ENCODE results near the gene FASTK.

The FASTK gene

GRCh38 chr7:151080067-151080521 lies 515 bp downstream of the FASTK start:
- peak; percentile 4 for DNase-seq

DNA sequence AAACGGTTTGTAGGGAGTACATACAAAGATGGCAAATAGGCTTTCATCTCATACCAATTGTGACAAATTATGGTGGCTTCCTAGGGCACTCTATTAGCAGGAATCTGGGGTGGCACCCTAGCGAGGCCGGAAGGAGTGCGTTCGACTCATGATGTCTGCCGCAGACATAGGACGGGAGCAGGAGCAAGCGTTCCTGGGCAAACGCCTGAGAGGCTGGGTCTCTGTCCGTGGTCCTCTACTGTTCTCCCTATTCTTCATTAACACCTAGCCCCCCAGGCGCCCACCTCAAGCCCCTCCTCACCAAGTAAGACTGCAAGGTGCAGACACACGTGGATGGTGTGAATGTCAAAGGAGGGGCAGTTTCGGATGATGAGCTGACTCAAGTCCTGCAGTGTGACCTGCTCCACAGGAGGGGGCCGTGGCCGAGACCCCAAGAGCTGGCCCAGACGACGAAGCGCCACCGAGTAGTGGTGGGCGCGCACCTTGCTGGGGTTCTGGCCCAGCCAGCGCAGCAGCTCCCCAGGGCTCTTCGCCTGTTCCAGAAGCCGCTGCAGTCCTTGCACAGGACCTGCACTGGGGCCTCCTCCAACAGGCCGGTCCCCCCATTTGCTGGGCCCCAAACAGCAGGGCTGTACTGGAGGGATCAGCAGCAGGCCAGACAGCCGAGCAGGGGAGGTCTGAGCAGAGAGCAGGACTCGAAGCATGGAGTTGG lies 1.3 kb downstream of the FASTK start:
- DNase-seq, result no peak

DNA sequence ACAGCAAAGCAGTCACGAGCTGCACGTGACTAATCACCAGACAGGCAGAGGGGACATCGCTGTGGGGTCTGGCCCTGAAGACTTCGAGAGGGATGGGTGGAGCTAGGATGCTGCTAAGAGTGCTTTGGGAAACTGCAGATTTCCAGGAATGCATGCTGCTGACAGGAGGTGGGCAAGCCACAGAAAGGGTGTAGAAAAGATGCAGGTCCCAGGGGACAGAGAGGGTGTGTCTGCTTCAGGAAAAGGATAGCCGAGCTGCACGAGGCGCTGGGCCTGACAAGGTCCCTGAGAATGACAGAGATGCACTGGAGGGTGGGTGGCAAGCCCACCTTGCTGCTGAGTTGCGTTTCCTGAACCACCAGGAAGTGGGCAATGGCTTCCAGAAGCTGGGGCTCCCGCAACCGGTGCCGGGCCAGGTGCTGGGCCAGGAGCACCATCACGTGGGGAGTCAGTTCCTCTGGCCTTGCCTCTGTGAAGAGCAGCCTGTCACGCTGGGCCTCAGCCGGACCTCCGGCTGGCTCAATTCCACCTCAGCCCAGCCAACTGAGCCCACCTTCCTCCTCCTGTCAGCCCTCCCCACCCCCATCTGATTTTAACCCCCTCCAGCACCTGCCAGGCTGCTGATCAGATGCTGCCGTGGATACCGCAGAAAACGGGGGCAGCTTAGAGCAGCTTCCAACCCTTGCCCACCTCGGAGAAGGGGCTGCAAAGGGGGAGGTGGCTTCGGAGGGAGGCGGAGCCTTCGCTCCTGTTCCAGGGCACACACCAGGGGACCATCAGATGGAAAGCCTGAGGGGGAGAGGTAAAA lies 2.2 kb downstream of the FASTK start:
- no peak for DNase-seq

GRCh38 chr7:151077705-151078232 lies 2.8 kb downstream of the FASTK start:
- no peak for DNase-seq

DNA sequence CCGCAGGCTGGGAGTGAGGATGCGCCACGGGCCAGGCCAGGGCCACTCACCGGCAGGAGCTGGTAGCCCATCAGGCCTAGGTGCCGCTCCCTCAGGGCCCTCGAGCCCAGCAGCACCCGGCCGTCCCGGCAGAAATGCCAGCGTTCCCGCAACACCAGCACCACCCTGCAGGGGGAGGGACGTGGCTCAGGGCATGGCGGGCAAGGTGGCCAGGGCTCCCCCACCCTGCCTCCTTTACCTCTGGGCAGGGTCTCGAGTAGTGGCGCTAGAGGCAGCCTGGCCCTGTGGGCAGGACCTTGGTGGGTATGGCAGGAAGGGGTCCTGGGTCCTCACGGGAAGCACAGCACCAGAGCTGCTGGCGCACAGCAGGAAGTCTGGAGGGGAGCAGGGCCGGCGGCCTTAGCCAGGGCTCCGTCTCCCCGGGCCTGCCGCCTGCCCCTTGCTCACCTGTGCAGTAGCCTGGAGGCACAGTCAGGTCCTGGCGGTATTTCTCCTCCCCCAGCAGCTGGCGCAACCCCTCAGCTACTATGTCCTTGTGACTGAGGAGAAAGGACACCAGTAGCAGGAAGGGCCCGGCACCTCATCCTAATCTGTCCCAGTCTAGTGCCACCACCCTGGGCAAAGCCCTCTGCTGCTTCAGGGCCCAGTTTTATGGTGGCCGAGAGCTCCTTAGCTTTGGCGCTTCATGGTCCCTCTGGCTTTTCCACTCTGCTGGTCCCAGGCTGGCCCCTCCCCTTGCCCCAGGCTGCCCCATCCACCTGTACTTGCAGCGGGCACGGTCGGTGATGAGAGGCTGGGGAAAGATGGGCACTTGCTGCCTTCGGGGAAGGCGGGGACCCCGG lies 3.5 kb downstream of the FASTK start:
- no peak for DNase-seq

GRCh38 chr7:151075978-151076426 lies 4.6 kb downstream of the FASTK start:
- DNase-seq, result no peak

DNA sequence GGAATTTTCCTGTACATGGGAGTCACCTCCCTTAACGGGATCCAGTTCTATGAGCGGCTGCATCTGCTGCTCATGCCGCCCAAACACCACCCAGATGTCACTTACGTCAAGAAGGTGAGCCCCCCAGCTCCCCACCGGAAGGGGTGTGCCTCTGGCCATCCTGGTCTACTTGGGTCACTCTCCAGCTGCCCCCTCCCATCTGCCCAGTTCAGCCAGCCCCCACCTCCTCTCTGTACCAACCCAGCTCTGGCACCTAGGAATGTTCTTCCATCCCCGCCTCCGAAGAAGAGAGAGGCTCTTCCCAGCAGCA lies 5.0 kb downstream of the FASTK start:
- DNase-seq, result no peak

DNA sequence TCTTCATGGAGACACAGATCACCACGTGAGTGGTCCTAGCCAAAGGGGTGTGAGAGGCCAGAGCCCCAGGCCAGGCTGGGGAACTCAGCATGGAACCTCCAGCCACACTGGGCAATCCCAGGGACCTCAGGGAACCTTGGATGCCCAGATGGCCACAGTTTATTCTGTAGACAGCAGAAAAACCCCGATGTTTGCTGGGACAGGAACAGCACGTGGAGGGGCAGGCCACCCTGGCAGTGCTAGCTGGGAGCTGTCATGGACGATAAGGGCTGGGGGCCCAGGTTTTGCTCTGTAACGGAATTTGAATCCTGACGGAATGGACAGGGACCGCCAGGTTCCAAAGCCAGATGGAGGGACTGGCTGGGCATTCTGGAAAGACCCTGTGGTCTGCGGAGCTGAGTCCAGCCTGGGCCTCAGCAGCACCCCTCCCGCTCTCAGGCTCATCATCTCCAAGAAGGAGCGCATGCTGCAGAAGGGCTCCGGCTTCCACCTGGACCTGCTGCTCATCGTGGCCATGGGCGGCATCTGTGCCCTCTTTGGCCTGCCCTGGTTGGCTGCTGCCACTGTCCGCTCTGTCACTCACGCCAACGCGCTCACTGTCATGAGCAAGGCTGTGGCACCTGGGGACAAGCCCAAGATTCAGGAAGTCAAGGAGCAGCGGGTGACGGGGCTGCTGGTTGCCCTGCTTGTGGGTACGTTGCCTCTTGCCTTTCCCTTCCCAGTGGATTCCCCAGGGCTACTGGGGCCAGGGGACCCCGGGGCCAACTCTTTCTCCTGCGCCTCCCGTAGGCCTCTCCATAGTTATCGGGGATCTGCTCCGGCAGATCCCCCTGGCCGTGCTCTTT lies 5.6 kb downstream of the FASTK start:
- DNase-seq, result no peak

DNA sequence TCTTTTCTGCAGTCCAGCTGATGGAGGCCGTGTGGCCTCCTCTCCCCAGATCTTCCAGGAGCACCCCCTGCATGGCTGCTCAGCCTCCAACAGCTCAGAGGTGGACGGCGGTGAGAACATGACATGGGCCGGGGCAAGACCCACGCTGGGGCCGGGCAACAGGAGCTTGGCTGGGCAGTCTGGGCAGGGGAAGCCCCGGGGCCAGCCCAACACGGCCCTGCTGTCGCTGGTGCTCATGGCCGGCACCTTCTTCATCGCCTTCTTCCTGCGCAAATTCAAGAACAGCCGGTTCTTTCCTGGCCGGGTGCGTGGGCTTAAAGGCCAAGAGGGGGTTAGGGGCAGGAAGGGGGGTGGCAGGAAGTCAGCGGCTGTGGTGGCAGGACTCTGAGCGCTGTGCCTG lies 6.6 kb downstream of the FASTK start:
- no peak for DNase-seq

DNA sequence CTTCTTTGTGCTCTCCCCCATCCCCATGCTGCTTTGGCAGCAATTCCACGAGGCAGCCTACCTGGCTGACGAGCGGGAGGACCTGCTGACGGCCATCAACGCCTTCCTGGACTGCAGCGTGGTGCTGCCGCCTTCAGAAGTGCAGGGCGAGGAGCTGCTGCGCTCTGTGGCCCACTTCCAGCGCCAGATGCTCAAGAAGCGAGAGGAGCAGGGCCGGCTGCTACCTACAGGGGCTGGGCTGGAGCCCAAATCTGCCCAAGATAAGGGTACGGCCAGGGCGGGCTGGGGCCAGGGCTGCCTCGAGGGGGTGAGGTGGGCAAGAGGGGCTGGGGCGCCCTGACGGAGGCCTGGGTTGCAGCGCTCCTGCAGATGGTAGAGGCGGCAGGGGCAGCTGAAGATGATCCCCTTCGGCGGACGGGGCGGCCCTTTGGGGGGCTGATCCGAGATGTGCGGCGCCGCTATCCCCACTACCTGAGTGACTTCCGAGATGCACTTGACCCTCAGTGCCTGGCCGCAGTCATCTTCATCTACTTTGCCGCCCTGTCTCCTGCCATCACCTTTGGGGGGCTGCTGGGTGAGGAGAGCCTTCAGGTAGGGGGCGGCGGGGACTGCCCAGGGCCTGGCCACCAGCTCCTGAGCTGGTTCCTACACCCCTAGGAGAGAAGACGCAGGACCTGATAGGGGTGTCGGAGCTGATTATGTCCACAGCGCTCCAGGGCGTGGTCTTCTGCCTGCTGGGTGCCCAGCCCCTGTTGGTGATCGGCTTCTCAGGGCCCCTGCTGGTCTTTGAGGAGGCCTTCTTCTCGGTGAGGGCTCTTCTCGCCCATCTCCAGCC lies 9.4 kb downstream of the FASTK start:
- DNase-seq, result no peak

GRCh38 chr7:151070574-151070960 lies 10.0 kb downstream of the FASTK start:
- DNase-seq, result no peak

DNA sequence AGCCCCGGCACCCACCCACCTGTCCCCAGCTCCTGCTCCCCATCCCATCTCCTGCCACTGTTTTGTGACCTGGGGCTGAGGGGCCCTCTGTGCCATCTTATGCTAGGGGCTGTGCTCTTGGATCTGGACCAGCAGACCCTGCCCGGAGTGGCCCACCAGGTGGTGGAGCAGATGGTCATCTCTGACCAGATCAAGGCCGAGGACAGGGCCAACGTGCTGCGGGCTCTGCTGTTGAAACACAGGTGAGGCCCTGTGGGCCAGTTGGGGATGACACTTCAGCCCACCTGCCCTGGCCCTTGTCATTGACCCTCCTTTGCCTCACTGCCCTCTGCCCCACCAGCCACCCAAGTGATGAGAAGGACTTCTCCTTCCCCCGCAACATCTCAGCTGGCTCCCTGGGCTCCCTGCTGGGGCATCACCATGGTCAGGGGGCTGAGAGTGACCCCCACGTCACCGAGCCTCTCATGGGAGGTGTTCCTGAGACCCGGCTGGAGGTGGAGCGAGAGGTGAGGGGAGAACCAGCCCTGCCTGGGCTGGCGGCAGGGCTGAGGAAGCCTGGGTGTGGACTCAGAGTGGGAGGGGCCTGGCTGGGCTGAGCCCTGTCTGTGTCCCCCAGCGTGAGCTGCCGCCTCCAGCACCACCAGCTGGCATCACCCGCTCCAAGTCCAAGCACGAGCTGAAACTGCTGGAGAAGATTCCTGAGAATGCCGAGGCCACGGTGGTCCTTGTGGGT lies 10.6 kb downstream of the FASTK start:
- no peak for DNase-seq

DNA sequence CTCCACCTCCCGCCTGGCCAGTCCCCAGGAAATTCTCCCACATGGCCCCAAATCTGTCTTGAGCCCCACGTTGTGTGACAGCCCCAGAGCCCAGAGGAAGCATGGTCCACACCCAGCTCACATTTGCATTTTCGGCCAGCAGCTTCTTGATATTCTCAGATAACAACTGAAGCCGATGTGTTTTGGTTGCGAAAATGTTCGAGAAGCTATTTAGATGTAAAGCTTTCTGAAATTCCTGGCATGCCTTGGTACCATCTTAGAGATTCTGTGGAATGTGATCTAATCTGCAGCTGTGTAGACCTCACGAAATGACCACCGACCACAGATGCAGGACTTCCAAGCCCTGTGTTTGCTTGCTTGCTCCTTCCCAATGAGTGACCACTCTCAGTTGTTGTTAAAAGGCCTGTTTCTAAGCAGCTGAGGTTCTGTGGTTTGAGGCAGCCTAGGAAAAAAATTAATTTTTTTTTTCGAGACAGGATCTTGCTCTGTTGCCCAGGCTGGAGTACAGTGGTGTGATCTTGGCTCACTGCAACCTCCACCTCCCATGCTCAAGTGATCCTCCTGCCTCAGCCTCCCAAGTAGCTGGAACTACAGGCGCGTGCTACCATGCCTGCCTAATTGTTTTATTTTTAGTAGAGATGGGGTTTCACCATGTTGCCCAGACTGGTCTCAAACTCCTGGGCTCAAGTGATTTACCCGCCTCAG lies 12.4 kb downstream of the FASTK start:
- DNase-seq, result no peak

DNA sequence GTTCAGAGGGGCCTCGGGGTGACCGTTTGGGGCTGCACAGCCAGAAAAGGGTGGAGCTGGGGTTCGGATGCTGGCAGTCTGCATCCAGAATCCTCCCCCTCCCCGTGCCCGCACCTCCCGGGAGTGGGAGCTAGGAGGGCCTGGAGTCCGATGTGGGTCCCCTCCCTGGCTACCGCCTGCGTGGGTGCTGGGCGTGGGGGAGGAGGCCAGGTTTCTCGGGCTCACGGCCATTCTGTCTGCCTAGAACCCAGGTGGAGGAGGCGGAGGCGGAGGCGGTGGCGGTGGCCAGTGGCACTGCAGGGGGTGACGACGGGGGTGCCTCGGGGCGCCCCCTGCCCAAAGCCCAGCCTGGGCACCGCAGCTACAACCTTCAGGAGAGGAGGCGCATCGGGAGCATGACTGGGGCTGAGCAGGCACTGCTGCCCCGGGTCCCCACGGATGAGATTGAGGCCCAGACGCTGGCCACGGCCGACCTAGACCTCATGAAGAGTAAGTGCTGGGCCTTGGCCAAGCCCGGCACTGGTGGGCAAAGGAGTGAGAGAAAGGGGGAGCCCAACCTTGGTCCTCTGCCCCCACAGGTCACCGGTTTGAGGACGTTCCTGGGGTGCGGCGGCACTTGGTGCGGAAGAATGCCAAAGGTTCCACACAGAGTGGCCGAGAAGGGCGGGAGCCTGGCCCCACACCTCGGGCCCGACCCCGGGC lies 14.2 kb downstream of the FASTK start:
- DNase-seq, result no peak

GRCh38 chr7:151065516-151065915 lies 15.1 kb downstream of the FASTK start:
- DNase-seq, result no peak

DNA sequence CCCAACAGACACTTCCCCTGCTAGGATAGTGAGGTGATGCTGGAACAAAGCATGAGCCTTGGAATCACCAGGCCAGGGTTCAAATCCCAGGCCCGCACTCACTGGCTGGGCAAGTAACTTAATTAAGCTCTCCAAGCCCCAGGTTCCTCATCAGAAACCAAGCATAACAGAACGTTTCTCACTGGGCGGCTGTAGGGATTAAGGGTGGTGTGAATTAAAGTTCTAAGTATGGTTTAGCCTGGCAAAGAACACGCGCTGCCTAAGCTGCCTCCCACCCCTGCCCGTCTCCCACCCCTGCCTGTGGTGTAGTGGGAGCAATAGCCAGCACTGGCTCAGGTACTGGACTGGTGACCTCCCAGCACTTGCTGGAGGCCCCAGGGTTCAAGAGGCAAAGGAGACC lies 15.6 kb downstream of the FASTK start:
- no peak for DNase-seq

- DNase-seq, result no peak
These were observed 16.2 kb downstream of the FASTK start for GRCh38 chr7:151064454-151064853.

DNA sequence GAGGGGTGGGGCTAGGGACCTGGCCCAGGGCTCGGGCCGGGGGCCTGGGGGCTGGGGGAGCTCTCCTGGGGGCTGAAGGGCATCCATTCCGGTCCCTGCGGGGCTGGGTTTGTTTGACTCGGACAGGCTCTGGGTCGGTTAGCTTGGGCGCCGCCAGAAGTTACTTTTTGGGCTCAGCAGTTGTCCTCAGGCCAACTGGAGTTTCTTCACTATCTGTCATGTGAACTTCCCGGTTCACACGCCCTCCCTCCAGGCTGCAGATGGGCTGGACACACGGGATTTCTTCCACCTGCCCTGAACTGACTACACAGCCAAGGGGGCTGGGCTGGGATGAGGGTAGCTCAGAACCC lies 17.4 kb downstream of the FASTK start:
- no peak for DNase-seq

- no peak for DNase-seq
These were observed 18.0 kb downstream of the FASTK start for GRCh38 chr7:151062399-151063211.
